ENCODE results near the gene BMPER.

GRCh38 chr7:34131371-34131770 is 226.0 kb downstream of the BMPER start:
- TF ChIP-seq, protein P1, sequence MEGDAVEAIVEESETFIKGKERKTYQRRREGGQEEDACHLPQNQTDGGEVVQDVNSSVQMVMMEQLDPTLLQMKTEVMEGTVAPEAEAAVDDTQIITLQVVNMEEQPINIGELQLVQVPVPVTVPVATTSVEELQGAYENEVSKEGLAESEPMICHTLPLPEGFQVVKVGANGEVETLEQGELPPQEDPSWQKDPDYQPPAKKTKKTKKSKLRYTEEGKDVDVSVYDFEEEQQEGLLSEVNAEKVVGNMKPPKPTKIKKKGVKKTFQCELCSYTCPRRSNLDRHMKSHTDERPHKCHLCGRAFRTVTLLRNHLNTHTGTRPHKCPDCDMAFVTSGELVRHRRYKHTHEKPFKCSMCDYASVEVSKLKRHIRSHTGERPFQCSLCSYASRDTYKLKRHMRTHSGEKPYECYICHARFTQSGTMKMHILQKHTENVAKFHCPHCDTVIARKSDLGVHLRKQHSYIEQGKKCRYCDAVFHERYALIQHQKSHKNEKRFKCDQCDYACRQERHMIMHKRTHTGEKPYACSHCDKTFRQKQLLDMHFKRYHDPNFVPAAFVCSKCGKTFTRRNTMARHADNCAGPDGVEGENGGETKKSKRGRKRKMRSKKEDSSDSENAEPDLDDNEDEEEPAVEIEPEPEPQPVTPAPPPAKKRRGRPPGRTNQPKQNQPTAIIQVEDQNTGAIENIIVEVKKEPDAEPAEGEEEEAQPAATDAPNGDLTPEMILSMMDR (conservative IDR thresholded peaks at IDR 0.05): no peak
- no peak for TF ChIP-seq ZFX (IDR thresholded peaks at IDR 0.05)
